Activated T-cell treated with anti-CD3 and anti-CD28 coated beads for 4 hours (primary cell): ENCODE measurements around the gene PTPN2.
"Not testable (repeated sequence)": the region's sequence is repeated elsewhere in the genome, so short reads cannot be mapped to it uniquely, and the experiment has no call there.

Source experiments
- DNase-seq: peaks from one replicate; pipeline ENCODE4 v3.0.0-alpha.2; 2020

PTPN2 gene

GRCh38 chr18:12769644-12770440 is 114.2 kb downstream of the PTPN2 start:
- DNase-seq: no peak

DNA sequence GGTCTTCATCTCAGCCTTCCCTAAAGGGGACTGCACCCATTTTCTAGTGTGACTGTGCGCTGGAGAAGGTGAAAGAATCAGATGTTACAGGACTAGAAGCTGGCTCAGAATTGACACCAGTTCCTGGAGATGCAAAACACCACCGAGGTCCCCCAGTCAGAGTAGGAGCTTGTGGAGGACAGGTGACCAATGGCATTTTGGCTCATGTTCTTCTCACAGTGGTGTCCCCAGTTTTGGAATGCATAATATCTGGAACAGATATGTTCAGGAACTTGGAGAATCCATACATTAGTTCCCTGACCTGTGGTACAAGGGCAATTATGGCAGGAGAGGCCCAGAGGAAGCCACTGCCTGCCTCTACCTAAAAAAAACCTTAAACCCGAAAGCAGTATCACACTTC is 114.9 kb downstream of the PTPN2 start:
- DNase-seq: no peak

- DNase-seq: no peak
These were observed 115.4 kb downstream of the PTPN2 start for GRCh38 chr18:12768625-12769024.

- no peak for DNase-seq
These were observed 116.4 kb downstream of the PTPN2 start for GRCh38 chr18:12767580-12768155.

- no peak for DNase-seq
These were observed 117.0 kb downstream of the PTPN2 start for GRCh38 chr18:12766986-12767433.

DNA sequence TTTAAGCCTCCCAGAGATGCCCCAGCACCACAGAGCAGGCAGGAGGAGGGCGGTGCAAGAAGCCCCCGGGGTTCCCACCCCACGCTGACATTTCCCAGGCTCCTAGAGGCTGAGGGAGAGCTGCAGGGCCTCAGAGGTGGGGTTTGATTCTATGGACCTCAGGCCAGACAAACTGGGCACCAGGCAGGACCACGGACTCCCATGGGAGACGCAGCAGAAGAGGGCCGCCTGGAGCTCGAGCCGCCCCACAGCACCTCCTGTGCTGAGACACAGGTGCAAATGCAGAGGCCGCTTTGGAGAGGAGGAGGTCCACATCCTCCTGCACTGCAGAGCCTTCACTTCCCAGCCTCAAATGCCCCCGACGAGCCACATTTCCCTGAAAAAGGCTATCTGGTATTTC is 118.5 kb downstream of the PTPN2 start:
- no peak for DNase-seq

- DNase-seq: no peak
These were observed 118.9 kb downstream of the PTPN2 start for GRCh38 chr18:12765126-12765525.

DNA sequence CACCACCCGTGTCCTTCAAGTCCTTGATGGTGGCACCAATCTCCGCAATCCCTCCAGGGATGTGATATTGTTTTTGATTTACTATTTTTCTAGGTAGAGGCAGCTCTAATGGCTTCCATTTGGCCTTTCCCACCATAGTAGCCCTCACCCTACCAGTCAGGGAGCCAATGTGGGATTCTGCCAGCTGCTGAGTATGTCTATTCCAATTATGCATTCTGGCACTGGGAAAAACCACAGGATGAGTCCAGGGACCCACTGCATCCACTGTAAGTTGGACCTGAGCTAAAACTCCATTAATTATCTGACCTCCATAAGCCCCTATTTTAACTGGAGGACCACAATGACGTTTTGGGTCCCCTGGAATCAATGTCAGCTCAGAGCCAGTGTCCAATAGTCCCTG is 125.5 kb downstream of the PTPN2 start:
- DNase-seq: not testable (repeated sequence)

GRCh38 chr18:12756619-12757239 is 127.3 kb downstream of the PTPN2 start:
- not testable (repeated sequence) for DNase-seq

DNA sequence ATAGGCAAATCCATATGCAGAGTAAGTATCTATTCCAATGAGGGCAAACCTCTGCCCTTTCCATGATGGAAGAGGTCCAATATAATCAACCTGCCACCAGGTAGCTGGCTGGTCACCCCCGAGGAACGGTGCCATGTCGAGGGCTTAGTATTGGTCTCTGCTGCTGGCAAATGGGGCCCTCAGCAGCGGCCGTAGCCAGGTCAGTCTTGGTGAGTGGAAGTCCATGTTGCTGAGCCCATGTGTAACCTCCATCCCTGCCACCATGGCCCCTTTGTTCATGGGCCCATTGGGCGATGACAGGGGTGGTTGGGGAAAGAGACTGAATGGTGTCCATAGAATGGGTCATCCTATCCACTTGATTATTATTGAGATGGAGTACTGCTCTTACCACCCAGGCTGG is 128.4 kb downstream of the PTPN2 start:
- not testable (repeated sequence) for DNase-seq

DNA sequence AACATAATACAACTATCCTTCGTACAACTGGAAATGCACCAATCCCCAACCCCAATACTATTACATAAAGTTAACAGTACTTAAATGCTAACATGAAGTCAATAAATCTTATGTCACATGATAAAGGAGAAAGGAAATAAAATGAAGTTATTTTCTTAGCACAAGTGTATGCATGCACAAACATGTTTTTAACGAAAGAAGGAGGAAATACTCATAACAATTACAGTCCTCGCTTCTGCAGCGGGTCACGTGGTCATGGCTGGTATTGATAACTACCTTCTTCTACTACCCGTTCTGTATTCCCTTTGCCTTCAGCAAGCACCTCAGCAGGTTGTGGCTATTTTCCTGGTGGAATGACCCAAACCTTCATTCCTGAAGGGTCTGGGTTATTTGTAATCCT is 129.5 kb downstream of the PTPN2 start:
- DNase-seq: no peak

GRCh38 chr18:12751891-12752290 is 132.1 kb downstream of the PTPN2 start:
- DNase-seq: no peak

GRCh38 chr18:12751503-12751884 is 132.5 kb downstream of the PTPN2 start:
- no peak for DNase-seq

- no peak for DNase-seq
These were observed 133.1 kb downstream of the PTPN2 start for GRCh38 chr18:12750715-12751502.

GRCh38 chr18:12750076-12750714 is 133.8 kb downstream of the PTPN2 start:
- no peak for DNase-seq

DNA sequence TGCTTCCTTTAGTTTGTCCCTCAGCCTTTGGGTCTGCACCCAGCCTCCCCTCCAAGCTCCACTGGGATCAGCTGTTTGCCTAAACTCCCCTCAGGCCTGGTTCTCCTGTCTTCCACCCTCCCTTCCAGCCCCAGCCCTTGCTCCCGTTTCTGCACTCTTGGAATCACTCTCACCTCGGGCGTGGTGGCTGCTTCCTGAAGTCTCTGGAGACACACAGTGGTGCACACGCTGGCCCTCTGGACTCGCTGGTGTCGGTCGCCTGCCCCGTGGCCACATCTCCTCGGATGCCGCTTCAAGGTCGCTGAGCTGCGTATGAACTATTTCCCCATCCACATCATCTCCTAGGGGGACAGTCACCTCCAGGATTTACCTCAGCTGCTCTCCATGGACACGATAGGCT is 134.9 kb downstream of the PTPN2 start:
- no peak for DNase-seq

DNA sequence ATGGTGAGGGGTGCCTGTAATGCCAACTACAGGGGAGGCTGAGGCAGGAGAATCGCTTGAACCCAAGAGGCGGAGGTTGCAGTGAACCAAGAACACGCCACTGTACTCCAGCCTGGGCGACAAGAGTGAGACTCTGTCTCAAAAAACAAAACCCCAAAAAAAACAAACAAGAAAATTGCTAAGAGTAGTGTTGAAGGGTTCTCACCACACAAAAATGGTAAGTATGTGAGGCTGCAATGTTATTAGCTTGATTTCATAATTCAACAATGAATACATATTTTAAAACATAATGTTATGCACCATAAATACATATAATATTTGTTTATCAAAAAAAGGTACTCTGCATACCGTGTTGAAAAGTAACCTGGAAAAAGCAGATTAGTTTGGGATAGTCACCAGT is 135.4 kb downstream of the PTPN2 start:
- no peak for DNase-seq

- DNase-seq: no peak
These were observed 136.3 kb downstream of the PTPN2 start for GRCh38 chr18:12747530-12748315.

DNA sequence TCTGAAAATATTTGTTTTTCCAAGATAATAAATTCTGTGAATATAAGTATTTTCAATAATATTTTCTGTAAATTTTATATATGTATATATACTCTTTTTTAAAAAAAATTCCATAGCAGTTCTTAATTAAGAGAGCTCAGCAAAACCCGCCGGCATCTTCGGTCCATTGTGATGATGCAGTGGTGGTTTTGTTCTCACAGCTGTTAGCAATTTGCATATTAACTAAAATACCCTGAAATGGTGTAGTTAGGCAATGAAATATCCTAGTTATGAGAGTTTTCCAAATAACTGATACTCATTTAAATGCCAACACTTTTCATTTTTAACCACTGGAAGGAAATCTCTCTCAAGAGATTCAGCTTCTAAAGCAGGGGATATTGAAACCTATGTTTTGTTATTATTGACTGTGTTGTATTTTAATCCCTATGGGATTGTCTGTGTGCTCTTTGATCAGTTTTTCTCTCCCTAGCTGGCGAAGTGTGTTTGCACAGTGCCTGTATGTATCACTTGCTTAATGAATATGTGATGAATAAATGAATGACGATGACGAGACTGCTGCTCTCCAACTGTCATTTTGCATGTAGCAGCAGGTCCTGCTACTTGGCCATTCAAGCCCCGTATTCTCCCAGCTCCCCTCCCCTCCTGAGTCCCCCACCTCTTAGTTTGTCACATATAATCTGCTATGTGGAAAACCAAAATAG is 138.8 kb downstream of the PTPN2 start:
- DNase-seq: no peak

GRCh38 chr18:12744103-12744502 is 139.9 kb downstream of the PTPN2 start:
- DNase-seq: no peak

DNA sequence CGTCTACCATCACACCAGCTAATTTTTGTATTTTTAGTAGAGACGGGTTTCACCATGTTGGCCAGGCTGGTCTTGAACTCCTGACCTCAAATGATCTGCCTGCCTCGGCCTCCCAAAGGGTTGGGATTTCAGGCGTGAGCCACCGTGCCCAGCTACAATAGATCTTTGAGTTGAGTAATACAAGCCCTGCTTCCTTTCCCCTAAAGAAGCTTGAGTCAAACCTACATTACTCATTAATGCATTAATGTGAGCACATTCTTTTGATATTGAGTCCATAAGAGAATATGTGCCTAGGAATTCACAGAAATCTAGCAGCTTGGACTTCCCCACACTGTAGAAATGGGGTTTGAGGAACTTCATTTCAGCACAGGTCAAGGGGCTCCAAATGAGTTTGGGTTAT is 141.6 kb downstream of the PTPN2 start:
- DNase-seq: no peak
